GM12872 (cell line): ENCODE data around the gene SCYL1.

ENCODE experiments used
- CTCF ChIP-seq: IDR thresholded peaks from 3 replicates; pipeline ENCODE4 v1.5.1; 2011; ENCODE audit warnings: low read depth, mild to moderate bottlenecking, low read length, moderate library complexity; ENCODE audit not compliant: insufficient read depth

The SCYL1 gene

DNA sequence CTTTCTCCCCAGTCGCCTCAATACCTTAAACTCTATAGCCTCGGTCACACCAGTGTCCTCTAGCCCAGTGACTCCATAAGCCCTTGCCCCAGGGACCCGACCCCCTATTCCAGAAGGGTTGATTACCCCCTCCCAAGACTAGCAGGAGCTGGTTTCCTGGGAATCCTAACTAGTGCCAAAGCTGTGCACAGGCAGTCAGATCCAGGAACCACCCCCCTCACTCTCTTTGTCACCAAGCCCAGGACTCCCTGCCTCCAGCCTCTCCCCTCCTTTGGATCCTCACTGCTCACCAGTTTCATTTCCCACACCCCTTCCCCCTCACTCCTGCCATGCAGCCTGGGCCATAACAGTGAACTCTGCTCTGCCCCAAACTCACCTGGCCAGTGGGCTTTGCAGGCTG lies 23.5 kb downstream of the SCYL1 start:
- no peak for TF ChIP-seq CTCF

- TF ChIP-seq CTCF: no peak
Observed at GRCh38 chr11:65549096-65549495, 24.2 kb downstream of the SCYL1 start.

DNA sequence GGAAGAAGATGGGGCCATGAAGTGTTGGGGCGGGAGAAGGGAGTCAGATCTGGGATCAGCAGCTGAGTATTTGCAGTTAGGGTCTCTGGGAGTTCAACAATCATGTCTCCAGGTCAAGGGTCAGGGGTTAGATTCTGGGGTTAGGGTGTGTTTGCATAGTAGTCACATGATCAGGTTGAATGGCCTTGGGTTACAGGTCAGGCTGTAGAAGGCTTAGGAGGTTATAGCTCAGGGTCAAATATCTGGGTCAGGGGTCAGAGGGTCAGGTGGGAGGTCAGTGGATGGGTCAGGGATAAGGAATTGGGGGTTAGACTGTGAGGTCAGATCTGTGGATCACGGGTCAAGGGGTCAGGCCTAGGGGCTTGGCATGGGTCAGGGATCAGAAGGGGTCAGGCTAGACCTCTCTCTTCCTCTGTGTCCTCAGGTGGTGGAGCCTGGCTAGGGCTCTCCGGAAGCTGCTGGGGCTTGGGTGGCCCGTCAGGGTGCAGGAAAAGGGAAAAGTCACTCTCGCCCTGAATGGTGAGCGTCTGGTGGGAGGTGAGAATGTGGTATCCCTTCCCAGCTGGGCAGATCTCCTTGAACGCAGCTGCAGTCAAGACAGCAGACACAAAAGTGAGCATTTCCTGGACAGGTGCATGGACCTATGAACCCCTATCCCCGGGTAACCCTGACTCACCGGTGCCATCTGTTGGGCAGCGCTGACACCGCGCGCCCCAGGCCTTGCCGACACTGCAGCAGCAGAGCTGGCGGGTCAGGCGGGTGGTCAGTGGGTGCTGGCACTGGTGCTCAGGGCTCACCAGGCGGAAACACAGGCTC lies 26.9 kb downstream of the SCYL1 start:
- peak; percentile 92 for TF ChIP-seq CTCF

DNA sequence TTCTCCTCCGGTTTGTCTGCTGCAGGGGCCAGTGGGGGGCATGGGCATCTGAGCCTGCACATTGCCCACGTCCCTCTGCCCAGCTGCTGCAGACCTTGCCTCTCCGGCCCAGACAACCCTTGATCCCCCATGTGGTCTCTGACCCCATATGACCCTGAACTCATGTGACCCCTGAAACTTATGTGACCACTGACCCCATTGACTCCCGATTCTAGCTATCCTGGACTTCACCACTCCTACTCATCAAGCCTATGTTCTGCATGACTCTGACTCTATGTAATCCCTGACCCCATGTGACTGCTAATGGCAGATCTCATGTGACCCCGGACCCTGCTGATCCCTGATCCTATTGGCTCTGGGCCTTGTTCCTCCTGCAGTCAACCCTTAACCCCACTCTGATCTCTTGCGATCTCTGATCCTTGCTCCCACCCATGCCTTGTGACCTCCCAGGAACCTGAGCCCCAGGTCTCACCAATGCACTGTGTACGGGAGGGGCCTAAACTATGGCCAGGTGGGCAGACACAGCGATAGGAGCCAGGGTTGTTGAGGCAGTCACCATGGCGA lies 27.6 kb downstream of the SCYL1 start:
- TF ChIP-seq CTCF: no peak

DNA sequence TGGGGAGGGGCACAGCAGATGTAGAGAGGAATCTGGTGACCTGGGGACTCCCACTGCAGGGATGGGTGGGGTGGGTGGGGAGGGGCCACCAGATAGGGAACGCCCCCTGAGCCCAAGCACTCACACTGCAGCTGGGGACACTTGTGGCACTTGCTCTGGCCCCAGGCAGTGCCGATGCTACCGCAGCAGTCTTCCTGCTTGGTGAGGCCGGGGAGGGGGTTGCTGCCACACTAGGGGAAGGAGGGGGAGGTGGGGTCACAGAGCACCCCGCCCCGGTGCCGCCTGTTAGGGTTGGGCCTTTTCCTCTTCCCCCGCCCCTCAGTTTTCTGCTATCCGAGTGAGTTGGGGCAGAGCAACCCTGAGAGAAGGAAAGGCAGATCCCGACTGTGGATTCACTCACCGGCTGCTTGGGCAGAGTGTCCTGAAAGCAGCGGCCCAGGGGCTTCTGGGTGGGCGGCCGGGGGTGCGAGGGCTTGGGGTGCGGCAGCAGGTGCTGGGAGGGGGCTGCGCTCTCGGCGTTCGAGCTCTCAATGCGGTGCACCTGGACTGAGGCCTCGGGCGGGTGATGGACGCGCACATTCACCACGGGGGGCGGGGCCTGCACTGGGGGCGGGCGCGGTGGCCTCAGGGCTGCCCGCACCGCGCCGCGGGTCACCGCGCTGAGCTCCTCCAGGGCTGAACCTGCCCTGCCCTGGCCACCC lies 28.6 kb downstream of the SCYL1 start:
- TF ChIP-seq CTCF: no peak

DNA sequence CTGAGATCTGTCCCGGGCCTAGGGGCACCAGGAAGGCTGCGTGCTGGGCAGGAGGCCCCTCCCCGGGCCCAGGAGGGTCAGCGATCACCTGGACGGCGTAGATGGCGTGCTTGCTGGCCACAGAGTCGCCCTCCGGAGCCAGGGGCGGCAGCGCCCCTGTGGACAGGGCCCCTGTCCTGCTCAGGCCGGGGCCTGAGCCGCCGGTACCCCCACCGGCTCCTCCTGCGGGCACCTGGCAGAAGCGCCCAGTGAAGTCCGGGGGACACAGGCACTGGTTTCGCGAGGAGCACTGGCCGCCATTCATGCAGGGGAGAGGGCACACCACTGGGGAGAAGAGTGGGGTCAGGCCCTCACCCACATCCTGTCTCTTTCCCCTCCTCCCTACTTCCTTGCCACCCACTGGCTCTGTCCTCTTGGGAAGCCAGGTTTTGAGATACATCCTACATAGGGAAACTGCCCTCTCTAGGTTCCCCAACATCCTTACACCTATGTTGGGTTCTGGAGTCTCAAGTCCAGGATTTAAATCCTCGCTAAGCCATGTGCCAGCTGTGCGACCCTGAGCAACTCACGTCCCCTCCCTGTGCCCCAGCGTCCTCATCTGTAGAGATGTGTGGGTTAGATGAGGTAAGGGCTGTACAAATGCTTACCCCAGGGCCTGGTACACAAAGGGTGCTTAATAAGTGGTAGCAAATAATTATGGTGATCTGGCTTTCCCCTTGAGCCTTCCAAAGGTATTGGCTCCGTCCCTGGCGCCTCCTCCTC lies 29.4 kb downstream of the SCYL1 start:
- no peak for TF ChIP-seq CTCF
